T-helper 2 cell treated with Interferon-gamma antibody and Interleukin-4, amounts not matched to agents 100 ng/mL and 5 ng/mL, for 36 hours (primary cell): ENCODE data around the gene SLC12A1. TPM values are rescaled to one million over a fixed set of nuclear protein-coding genes. Genes with fewer than 3 reads are reported as not detected.
"Not testable (repeated sequence)": the region's sequence is repeated elsewhere in the genome, so short reads cannot be mapped to it uniquely, and the experiment has no call there.

Source experiments
- intact Hi-C: fragments of 100-400 bp; cut with micrococcal nuclease; formaldehyde crosslinking; loops from one replicate; pipeline ENCODE4 v1.15.1; 2023
- total RNA-seq: library from RNA; stranded (reverse); gene quantifications from 2 replicates; pipeline ENCODE4 v1.2.3, GENCODE V29; 2022

The SLC12A1 gene
- total RNA-seq, 1 donor from 2014 or later, result not detected

- intact Hi-C loops, result no loop called here
Observed at GRCh38 chr15:48306639-48307038, 100.5 kb downstream of the SLC12A1 start.

- intact Hi-C loops, result no loop called here
Observed at GRCh38 chr15:48307586-48307985, 101.5 kb downstream of the SLC12A1 start.

- intact Hi-C loops, result no loop called here
Observed at GRCh38 chr15:48309740-48310139, 103.6 kb downstream of the SLC12A1 start.

GRCh38 chr15:48313216-48313615 is 107.1 kb downstream of the SLC12A1 start:
- intact Hi-C loops, result no loop called here

GRCh38 chr15:48315041-48315440 is 108.9 kb downstream of the SLC12A1 start:
- intact Hi-C loops, result no loop called here

GRCh38 chr15:48317221-48317620 is 111.1 kb downstream of the SLC12A1 start:
- intact Hi-C loops, result no loop called here

GRCh38 chr15:48318131-48318530 is 112.0 kb downstream of the SLC12A1 start:
- intact Hi-C loops, result no loop called here

- intact Hi-C loops, result no loop called here
Observed at GRCh38 chr15:48323294-48323693, 117.2 kb downstream of the SLC12A1 start.

- intact Hi-C loops, result no loop called here
Observed at GRCh38 chr15:48324949-48325348, 118.8 kb downstream of the SLC12A1 start.

- intact Hi-C loops, result no loop called here
Observed at GRCh38 chr15:48325400-48325799, 119.3 kb downstream of the SLC12A1 start.

GRCh38 chr15:48326180-48326579 is 120.1 kb downstream of the SLC12A1 start:
- intact Hi-C loops, result not testable (repeated sequence)

- intact Hi-C loops, result loop anchor here (2.0 to 10.0 kb wide), 3 partner anchors 23 to 827 kb away; partner anchors contain the start of genes COPS2 and SHC4
Observed at GRCh38 chr15:48330105-48330785, 124.1 kb downstream of the SLC12A1 start.

GRCh38 chr15:48330855-48331795 is 125.0 kb downstream of the SLC12A1 start, which contains the start of gene DUT:
Gene DUT, plus strand, starts transcription at chr15:48331429. Its CDS starts 87 bp downstream, at chr15:48331516.
- intact Hi-C loops, result loop anchor here (1.0 to 10.0 kb wide), 5 partner anchors 22 to 826 kb away; partner anchors contain the start of genes CEP152, COPS2 and SHC4

- intact Hi-C loops, result loop anchor here (1.0 to 10.0 kb wide), 5 partner anchors 21 to 825 kb away; partner anchors contain the start of genes CEP152, COPS2 and SHC4
Observed at GRCh38 chr15:48331796-48332641, 125.9 kb downstream of the SLC12A1 start.

- intact Hi-C loops, result loop anchor here (5.0 to 10.0 kb wide), 2 partner anchors 632 to 825 kb away; partner anchors contain the start of genes COPS2 and SHC4
Observed at GRCh38 chr15:48332642-48333034, 126.5 kb downstream of the SLC12A1 start.

GRCh38 chr15:48333540-48333939 is 127.4 kb downstream of the SLC12A1 start:
- intact Hi-C loops, result loop anchor here (5.0 to 10.0 kb wide), 2 partner anchors 631 to 824 kb away; partner anchors contain the start of genes COPS2 and SHC4

GRCh38 chr15:48334260-48334659 is 128.2 kb downstream of the SLC12A1 start:
- intact Hi-C loops, result loop anchor here (5.0 to 10.0 kb wide), 2 partner anchors 631 to 823 kb away; partner anchors contain the start of genes COPS2 and SHC4

GRCh38 chr15:48336940-48337339 is 130.8 kb downstream of the SLC12A1 start:
- intact Hi-C loops, result loop anchor here (10.0 kb wide), 1 partner anchor 628 kb away; the partner anchor contains the start of gene SHC4

GRCh38 chr15:48337607-48338006 is 131.5 kb downstream of the SLC12A1 start:
- intact Hi-C loops, result loop anchor here (10.0 kb wide), 1 partner anchor 627 kb away; the partner anchor contains the start of gene SHC4

GRCh38 chr15:48340111-48340510 is 134.0 kb downstream of the SLC12A1 start:
- intact Hi-C loops, result no loop called here
